GOT3 (cell line): Measurements from ENCODE around the gene ZHX3.

Experiments
- DNase-seq: peaks from one replicate; lab custom pipeline; 2025; ENCODE audit warnings: mixed read lengths; lab: John Stamatoyannopoulos, UW

Gene ZHX3

DNA sequence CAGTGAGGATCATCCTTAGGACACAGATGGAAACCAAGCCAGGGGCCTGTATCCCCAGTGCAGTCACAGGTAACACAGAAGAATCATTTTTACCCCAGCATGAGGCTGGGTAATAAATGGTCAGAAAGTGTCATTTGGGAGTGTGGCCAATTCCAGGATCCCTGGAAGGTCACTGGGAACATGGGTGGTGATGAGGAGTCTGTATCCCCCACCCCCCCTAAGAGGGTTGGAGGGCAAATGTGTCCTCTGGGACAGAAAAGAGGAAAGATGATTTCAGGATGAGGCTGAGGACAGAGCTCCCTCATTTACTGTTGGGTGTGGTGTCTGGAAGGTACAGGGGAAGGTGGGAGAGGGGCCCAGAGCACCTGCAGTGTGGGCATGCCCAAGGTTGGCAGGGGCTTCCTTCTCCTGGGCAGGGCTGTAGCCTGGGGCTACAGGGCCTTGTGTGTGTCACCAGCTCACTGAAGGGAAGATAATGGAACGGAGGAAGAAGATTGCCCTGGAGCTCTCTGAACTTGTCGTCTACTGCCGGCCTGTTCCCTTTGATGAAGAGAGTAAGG, 145.7 kb downstream of the ZHX3 start:
- no peak for DNase-seq

DNA sequence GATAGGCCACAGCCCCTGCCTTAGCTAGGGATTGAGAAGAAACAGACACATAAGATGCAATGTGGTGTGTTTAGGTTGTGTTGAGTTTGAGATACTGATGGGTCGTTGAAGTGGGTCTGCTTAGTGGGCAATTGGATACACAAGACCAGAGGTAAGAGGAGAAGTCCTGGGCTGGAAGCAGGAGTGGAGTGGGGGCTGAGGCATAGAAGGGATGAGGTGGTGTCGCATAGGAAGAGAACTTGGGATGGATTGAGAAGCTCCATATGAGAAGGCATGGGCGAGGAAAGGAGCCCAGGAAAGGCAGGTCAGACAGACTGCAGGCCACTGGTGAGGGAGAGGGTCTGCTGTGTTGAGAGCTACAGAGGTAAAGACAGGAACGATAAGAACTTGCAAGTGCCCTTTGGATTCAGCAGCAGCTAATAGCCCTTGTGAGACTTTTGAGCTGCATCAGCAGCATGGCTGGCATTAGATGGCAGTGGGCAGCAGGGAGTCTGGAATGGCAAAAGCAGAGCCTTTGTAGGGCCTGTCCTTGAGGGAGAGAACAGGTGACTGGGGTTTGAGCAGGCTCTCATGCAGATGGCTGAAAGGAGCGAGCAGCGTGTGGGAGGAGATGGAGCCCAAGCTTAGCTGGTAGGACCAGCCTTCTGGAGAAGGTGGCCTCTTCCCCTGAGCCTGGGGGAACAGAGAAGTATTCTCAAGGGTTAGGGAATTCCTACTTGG, 147.0 kb downstream of the ZHX3 start:
- DNase-seq, result no peak

DNA sequence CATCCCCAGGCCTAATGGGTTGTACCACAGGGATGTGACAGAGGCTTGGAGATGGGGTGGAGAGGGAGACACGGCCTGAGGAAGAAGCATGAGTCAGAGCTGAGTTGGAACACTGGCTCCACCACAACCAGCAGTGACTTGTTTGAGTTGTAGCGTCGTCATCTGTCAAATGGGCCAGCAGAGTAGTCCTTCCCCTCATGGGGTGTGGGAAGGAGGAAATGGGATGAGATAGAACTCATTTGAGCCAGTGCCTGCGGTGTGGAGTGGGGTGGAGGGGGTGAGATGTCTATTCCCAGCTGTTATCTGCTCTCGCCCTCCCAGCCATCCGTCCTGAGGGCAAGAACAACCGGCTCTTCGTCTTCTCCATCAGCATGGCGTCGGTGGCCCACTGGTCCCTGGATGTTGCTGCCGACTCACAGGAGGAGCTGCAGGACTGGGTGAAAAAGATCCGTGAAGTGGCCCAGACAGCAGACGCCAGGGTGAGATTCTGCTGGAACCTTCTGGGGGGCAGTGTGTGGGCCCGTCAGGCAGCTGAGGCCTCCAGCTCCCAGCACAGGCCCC, 147.7 kb downstream of the ZHX3 start:
- DNase-seq, result no peak

DNA sequence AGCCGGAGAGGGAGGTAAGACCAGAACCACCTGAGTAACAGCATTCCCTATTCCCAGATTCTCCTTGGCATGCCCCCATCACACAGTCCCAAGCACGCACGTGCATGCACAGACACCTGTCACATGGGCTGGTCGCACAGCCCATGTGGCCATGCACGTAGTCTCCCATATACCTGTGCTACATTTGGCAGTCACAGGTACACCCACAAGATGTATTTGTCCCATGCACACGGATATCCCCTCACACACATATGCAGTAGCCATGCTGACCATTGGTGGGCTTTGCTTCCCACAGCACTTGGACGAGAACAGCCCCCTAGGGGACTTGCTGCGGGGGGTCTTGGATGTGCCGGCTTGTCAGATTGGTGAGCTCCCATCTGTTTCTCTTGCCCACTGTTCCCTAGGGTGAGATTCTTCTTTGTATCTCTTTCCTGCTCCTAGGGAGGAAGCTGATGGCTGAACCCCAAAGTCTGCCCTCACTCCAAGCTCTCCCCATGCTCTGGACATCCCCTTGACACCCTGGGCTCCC, 148.3 kb downstream of the ZHX3 start:
- no peak for DNase-seq

DNA sequence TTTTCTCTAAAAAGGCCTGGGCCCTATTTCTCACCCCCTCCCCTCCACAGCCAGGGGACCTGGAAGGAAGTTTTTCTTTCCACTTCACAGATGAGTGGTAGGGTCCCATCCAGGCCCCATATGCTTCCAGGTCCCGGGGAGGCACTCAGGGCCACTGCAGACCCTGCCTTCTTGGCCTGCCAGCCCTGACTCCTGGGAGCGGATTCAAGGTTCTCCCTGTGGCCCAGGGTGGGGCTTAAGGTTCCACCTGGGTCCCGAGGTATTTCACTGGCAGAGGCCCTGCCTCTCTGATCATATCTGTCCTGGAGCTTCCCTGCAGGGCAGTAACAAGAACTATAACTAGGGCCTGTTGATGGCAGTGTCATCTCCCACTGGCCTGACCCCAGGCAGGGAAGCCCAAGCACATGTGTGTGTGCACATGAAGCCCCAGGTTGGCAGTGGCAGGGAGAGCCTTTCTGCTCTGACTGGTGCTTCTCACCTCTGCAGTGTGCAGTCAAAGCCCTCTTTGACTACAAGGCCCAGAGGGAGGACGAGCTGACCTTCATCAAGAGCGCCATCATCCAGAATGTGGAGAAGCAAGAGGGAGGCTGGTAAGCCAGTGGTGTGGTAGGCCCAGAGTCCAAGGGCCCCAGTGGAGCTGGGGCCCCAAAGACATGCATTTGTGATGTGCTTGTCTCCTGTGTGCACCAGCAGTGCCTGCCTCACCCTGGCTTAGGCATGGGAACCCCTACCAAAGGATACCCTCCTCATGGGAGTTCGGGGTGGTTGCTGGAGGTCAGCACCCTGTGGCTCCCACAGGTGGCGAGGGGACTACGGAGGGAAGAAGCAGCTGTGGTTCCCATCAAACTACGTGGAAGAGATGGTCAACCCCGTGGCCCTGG, 149.0 kb downstream of the ZHX3 start:
- no peak for DNase-seq

DNA sequence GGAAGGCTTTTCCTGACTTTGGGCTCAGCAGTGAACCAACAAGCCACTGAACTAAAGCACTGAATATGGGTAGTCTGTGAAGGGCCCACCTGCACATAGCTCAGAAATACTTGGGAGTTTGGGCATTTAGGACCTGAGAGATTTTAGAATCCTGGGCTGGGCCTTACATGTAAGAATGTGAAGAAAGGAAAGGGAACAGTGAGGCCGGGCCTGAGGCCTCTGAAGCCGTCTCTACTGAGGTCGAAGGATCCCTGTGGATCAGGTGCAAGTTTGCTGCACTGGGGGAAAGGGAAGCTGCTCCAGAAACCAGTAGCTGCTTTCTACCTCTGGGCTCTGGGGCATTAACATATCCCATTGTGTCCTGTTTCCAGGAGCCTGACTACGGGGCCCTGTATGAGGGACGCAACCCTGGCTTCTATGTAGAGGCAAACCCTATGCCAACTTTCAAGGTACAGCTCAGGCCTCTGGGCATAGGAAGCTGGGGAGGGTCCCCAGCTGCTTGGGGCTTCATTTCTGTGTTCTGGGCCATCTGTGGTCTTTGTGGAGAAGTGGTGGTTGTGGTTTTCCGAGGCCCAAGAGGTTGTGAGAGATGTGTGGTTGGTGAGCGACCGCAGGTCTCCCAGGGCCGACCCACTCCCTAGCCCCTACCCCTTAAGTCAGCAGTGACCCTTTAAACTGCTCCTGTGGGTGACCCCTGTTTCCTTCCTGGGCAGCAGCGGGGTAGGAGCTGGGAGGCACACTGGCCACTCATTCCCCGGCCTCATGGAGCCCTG, 149.9 kb downstream of the ZHX3 start:
- DNase-seq, result no peak

DNA sequence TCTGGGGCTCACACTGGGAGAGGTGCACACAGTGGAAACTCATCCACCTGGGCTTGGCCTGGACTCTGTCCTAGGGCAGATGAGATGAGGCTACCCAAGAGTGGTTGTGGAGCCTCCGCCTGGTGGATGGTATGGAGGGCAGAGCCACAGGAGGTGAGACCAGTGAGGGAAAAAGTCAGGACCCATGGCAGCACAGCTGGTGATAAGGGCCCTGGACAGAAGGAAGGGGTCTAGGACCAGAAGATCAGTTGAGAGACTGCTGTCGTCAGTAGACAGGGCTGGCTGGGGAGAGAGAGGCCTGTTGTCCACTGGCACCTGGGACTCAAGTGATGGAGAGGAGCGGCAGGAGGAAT, 150.4 kb downstream of the ZHX3 start:
- DNase-seq, result no peak

DNA sequence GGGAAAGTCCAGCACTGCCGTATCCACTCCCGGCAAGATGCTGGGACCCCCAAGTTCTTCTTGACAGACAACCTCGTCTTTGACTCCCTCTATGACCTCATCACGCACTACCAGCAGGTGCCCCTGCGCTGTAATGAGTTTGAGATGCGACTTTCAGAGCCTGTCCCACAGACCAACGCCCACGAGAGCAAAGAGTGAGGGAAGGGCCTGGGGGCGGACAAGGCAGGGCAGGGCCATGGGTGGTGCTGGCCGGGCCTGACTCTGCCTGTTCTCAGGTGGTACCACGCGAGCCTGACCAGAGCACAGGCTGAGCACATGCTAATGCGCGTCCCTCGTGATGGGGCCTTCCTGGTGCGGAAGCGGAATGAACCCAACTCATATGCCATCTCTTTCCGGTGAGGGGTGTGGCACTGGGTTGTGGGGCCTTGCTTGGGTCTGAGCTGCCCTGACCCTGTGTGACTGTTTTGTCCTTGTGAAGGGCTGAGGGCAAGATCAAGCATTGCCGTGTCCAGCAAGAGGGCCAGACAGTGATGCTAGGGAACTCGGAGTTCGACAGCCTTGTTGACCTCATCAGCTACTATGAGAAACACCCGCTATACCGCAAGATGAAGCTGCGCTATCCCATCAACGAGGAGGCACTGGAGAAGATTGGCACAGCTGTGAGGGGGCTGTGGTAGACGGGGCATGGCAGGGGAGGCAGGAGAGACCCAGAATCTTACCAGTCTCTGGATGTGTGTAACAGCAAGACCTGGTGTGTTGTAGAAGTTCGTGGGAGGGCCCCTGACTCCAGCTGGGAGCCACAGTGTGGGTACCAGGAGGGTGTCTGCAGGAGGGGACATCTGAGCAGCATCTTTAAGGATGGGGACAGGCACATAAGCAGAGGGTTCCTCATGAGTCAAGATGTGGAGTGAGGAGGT, 151.1 kb downstream of the ZHX3 start:
- DNase-seq, result no peak

DNA sequence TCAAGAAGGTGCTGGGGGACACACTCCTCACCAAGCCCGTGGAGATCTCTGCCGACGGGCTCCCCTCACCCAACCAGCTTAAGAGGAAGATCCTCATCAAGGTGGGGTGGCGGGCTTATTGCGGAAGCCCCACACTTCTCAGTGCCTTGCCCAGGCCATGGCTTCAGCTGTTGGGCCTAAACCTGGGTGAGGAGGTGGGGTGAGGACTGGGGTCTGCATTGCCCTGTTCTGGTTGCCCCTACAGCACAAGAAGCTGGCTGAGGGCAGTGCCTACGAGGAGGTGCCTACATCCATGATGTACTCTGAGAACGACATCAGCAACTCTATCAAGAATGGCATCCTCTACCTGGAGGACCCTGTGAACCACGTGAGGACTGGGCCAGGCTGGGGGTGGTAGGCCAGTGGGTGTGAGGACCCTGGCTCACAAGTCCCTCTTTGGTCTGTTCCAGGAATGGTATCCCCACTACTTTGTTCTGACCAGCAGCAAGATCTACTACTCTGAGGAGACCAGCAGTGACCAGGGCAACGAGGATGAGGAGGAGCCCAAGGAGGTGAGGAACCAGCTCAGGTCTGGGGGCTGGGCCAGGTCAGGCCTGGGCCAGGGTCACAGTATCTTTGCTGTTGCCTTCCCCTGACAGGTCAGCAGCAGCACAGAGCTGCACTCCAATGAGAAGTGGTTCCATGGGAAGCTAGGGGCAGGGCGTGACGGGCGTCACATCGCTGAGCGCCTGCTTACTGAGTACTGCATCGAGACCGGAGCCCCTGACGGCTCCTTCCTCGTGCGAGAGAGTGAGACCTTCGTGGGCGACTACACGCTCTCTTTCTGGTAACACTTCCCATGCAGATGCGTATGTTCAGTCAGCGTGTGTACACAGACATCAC, 152.3 kb downstream of the ZHX3 start:
- no peak for DNase-seq

DNA sequence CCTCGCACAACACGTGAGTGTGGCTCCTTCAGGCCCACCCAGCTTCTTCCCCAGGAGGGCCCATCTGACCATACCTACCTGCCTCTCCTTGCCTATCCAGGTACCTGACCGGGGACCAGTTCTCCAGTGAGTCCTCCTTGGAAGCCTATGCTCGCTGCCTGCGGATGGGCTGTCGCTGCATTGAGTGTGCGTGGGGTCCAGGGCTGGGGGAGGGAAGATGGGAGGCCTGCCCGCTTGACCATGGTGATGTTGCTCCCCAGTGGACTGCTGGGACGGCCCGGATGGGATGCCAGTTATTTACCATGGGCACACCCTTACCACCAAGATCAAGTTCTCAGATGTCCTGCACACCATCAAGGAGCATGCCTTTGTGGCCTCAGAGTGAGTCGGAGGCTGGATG, 153.7 kb downstream of the ZHX3 start:
- DNase-seq, result no peak

DNA sequence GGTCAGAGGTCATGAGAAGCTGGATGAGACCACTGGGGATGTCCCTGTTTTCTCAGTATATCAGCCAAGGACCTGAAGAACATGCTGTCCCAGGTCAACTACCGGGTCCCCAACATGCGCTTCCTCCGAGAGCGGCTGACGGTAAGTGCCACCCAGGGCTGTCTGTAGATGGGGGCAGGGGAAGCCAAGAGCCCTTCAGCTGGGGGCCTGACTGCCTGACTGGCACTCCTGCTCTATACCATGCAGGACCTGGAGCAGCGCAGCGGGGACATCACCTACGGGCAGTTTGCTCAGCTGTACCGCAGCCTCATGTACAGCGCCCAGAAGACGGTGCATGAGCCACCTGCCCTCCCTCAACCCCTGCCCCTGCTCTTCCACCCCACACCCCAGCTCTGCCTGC, 155.1 kb downstream of the ZHX3 start:
- DNase-seq, result no peak

DNA sequence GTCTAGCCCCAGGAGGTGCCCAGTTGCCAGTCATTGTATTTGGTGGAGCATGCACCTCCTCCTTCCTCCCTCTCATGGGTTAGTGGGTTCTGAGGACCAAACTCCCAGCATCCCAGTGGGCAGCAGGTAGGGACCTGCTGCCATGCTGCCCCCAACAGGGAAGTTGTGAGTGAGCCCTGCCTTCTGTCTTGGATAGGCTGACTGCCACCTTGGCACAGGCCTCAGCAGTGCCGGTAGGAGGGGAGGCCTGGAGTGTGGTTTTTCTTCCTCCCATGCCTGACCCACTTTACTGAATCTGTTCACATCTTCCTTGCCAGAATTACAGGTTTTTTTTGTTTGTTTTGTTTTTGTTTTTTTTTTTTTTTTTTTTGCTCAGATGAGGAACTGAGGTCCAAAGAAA, 155.6 kb downstream of the ZHX3 start:
- no peak for DNase-seq

DNA sequence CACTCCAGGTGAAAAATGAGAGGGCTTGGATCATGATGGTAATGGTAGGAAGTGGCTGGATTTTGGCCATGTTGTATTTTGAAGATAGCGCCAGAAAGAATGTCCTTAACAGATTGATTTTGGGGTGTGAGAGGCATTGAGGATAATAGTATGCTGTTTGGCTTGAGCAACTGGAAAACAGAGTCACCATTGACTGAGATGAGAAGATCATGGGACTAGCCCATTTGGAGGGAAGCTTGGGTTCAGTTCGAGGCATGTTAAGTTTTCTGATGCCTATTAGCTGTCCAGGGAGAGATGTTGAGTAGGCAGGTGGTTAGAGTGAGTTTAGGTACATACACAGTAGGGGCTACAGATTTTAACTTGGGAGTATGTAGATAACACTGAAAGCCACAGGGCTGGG, 156.8 kb downstream of the ZHX3 start:
- DNase-seq, result no peak

DNA sequence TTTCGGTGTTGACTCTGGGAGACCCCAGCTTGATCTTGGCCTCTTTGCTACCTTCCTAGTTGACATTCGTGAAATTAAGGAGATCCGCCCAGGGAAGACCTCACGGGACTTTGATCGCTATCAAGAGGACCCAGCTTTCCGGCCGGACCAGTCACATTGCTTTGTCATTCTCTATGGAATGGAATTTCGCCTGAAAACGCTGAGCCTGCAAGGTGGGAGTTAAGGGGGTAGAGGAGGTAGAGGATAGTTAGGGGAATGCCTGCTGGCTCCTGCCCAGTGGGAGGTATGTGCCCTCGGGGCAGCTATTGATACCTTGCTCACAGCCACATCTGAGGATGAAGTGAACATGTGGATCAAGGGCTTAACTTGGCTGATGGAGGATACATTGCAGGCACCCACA, 158.0 kb downstream of the ZHX3 start:
- DNase-seq, result no peak

DNA sequence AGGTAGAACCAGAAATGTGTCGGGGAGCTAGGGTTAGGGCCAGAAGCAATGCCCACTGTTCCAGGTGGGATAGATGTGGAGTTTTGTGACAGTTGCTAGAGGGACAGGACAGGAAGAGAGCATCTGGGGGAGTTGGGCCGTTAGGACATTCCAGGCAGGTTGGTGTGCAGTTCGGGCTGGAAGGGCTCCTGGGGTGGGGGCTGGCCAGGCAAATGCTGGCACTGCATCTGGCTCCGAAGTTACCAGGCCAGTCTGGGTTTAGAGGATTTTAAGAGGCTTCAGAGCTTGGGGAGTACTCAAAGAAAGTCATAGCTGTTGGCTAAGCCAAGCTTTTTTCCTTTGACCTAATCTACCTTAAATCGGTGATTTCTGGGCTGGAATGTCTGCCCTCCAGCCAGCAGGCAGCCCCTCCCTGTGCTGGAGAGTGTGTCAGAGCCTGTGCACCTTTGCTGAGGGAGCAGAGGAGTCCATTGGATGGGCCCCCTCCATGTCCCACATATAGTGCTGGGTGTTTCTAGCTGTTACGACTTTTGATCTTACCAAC, 159.4 kb downstream of the ZHX3 start:
- no peak for DNase-seq

DNA sequence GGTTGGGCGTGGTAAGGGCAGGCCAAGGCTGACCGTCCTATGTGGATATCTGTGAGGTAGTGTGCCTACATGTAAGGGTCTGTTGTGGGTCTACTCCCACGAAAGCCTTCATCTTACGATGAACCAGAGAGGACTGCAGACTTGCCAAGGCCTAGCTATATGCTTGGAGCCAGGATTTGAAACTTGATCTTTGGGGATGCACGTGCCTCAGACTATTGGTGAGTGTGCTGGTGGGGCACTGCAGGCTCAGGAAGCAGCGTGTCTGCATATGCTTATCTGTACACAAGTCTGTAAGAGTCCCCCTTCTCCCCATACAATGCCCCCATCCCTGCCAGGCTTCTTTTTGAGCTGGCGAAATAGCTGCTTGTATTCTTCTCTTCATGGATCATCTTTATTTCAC, 162.3 kb downstream of the ZHX3 start:
- DNase-seq, result no peak

DNA sequence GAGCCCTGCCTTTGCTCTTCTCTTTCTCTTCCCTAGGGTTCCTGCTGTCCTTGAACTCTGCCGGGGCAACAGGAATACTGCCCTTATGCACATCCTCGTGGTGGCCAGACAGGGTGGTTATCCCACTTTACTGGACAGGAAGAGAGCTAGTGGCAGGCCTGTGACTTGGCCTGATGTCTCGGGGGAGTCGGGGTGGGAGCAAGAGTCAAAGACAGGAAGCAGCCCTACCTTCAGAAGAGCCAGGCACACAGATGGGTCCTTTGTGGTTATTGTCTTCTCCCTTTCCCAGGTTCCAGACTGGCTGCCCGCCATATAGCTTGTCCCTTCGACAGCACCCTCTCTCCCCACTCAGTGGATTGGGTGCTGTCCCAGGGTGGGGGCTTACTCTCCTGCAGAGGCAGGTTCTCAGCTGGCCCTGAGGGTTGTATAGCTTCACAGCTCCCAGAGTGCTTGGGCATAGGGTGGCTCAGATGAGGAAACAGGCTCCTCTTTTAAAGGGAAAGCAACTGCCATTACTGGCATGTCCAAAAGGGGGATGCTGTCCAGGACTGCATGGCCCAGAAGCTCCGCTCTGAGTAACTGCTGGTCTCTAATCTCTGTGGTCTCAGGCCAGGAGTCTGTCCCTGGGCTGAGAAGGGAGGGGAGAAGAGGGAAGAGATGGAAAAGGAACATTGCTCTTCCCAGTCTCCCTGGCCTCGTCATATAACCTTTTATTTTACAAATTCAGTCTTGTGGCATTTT, 162.9 kb downstream of the ZHX3 start:
- DNase-seq, result no peak

DNA sequence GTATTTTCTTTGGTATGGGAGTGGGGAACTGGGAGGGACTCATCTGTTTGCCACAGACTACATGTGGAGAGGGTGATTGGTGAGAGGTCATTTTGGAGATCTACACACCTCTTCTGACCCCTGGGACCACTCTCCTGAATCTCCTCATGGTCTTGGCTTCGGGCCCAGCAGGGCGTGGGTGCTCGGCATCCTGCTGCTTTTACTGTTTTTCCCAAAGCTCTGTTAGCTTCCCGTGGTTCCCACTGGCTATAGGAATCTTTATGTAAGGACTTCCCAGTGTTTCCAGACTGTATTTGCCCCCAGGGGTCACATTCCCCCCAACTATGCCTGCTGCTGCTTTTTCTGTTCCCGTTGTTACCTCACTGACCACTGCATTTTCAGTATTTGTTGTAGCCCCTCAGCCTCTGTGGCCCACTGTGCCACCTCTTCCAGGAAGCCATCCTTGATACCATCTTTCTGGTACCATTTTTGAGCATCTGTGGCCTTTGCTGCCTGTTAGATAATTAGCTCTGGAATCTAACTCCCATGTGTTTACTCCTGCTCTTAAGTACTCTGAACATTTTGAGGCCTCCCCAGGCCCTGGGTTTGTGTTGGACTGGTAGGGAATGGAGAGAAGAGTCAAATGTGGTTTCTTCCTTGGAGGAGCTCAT, 165.3 kb downstream of the ZHX3 start:
- no peak for DNase-seq
